ENCODE measurements around the gene DHPS.
"Not testable (repeated sequence)": the region's sequence is repeated elsewhere in the genome, so short reads cannot be mapped to it uniquely, and the experiment has no call there.

Gene DHPS

GRCh38 chr19:12681074-12681987 is at the start of gene DHPS:
TSS of gene DHPS (minus strand) at chr19:12681880. CDS start at chr19:12681766, 114 bp downstream.
- peak; percentile 96 for DNase-seq

- no peak for DNase-seq
Observed at GRCh38 chr19:12731337-12731736, 49.7 kb upstream of the DHPS start.

GRCh38 chr19:12730064-12730463 is 48.4 kb upstream of the DHPS start:
- no peak for DNase-seq

GRCh38 chr19:12727745-12728433 is 46.2 kb upstream of the DHPS start:
- no peak for DNase-seq

- DNase-seq, result no peak
Observed at GRCh38 chr19:12726988-12727316, 45.3 kb upstream of the DHPS start.

- DNase-seq, result not testable (repeated sequence)
Observed at GRCh38 chr19:12725612-12726011, 43.9 kb upstream of the DHPS start.

GRCh38 chr19:12723641-12724426 is 42.2 kb upstream of the DHPS start, which contains the start of gene TNPO2:
TSS of gene TNPO2 (minus strand) at chr19:12723932. CDS start at chr19:12720977, 2,955 bp downstream.
- DNase-seq, result peak; percentile 68

- DNase-seq, result no peak
Observed at GRCh38 chr19:12723381-12723640, 41.6 kb upstream of the DHPS start.

GRCh38 chr19:12722566-12723380 is 41.1 kb upstream of the DHPS start:
- DNase-seq, result peak; percentile 97

GRCh38 chr19:12721656-12722565 is 40.2 kb upstream of the DHPS start:
- DNase-seq, result peak; percentile 61

- no peak for DNase-seq
Observed at GRCh38 chr19:12720851-12721655, 39.4 kb upstream of the DHPS start.

GRCh38 chr19:12720296-12720695 is 38.6 kb upstream of the DHPS start:
- DNase-seq, result no peak

GRCh38 chr19:12715929-12716328 is 34.2 kb upstream of the DHPS start:
- no peak for DNase-seq

GRCh38 chr19:12715102-12715501 is 33.4 kb upstream of the DHPS start:
- no peak for DNase-seq

GRCh38 chr19:12713304-12713703 is 31.6 kb upstream of the DHPS start:
- DNase-seq, result not testable (repeated sequence)

- DNase-seq, result peak; percentile 25
Observed at GRCh38 chr19:12712077-12712476, 30.4 kb upstream of the DHPS start.

GRCh38 chr19:12711187-12711586 is 29.5 kb upstream of the DHPS start:
- no peak for DNase-seq

- DNase-seq, result no peak
Observed at GRCh38 chr19:12708641-12709040, 27.0 kb upstream of the DHPS start.

GRCh38 chr19:12706332-12706718 is 24.6 kb upstream of the DHPS start:
- DNase-seq, result no peak

- DNase-seq, result no peak
Observed at GRCh38 chr19:12705654-12706331, 24.1 kb upstream of the DHPS start.
